ENCODE data around the gene DACT1. TPM values are rescaled to one million over a fixed set of nuclear protein-coding genes. Genes with fewer than 3 reads are reported as not detected.

Gene DACT1
- total RNA-seq, 1 experiment from 2014 or later, result not detected

DNA sequence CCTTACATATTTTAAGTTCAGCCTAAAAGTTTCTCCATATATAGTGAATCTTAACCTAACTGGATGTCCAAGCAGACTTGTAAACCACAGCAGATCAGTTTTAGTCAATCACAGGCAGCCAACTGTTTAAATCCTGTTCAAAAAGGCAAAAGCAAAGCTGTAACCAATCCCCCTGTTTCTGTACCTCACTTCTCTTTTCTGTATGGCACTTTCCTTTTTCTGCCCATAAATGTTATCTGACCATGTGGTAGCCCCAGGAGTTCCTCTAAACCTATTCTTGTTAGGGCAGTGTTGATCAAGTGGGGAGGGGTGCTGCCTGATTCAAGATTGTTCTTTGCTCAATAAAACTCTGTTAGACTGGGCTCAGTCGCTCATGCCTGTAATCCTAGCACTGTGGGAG lies 8.5 kb upstream of the DACT1 start:
- H3K27me3 ChIP-seq (ENCODE audit: insufficient read depth, low read depth), result peaks cover 60% of the 10 kb centered on the region
- H4K20me1 ChIP-seq (ENCODE audit: insufficient read depth), result no peaks in the 10 kb centered on the region
- H2AFZ ChIP-seq, result no peak overlapping the region
- CTCF ChIA-PET, result no interaction called here
- no peaks in the 10 kb centered on the region for H3K79me2 ChIP-seq (ENCODE audit: low read depth)
- intact Hi-C loops (cut with micrococcal nuclease; ENCODE audit: unreplicated experiment), result no loop called here
- no peaks in the 10 kb centered on the region for H3K9me3 ChIP-seq (ENCODE audit: insufficient read depth, low read depth)
- H3K9me2 ChIP-seq (ENCODE audit: insufficient read depth), result no peaks in the 10 kb centered on the region
- DNase-seq, result no peak
- POLR2A ChIA-PET (ENCODE audit: unreplicated experiment), result no interaction called here
- no peak overlapping the region for H3K27ac ChIP-seq
- no peak overlapping the region for H3K4me3 ChIP-seq
- no TSS peak for BruUV-seq (replicated peaks)
- no peaks in the 10 kb centered on the region for H3K36me3 ChIP-seq (ENCODE audit: low read depth)
- TF ChIP-seq EZH2 (IDR thresholded peaks at IDR 0.05; ENCODE audit: low read depth), result no peak
- no peak for TF ChIP-seq CTCF (conservative IDR thresholded peaks at IDR 0.05)
- no peaks in the 10 kb centered on the region for H3F3A ChIP-seq (ENCODE audit: insufficient read depth, low read depth)
- no peak overlapping the region for H3K4me2 ChIP-seq
- no peaks in the 10 kb centered on the region for H3K4me1 ChIP-seq (replicated peaks; ENCODE audit: insufficient read depth)

GRCh38 chr14:58631732-58632131 lies 6.0 kb upstream of the DACT1 start:
- Histone ChIP-seq H2AFZ (no peak overlapping the region), H3K27ac (no peak overlapping the region), H3K4me3 (no peak overlapping the region), H3K79me2 (ENCODE audit: low read depth) (no peaks in the 10 kb centered on the region), H3K27me3 (ENCODE audit: insufficient read depth, low read depth) (peaks cover 68% of the 10 kb centered on the region), H3K4me2 (no peak overlapping the region), H3K9me2 (ENCODE audit: insufficient read depth) (no peaks in the 10 kb centered on the region), H3K9me3 (ENCODE audit: insufficient read depth, low read depth) (no peaks in the 10 kb centered on the region), H3K36me3 (ENCODE audit: low read depth) (no peaks in the 10 kb centered on the region), H4K20me1 (ENCODE audit: insufficient read depth) (no peaks in the 10 kb centered on the region), H3K4me1 (replicated peaks; ENCODE audit: insufficient read depth) (no peaks in the 10 kb centered on the region), H3F3A (ENCODE audit: insufficient read depth, low read depth) (no peaks in the 10 kb centered on the region)
- no peak for TF ChIP-seq EZH2 (IDR thresholded peaks at IDR 0.05; ENCODE audit: low read depth)
- no peak for TF ChIP-seq CTCF (conservative IDR thresholded peaks at IDR 0.05)
- BruUV-seq (replicated peaks), result no TSS peak
- CTCF ChIA-PET, result no interaction called here
- no peak for DNase-seq
- intact Hi-C loops (cut with micrococcal nuclease; ENCODE audit: unreplicated experiment), result no loop called here
- POLR2A ChIA-PET (ENCODE audit: unreplicated experiment), result no interaction called here

DNA sequence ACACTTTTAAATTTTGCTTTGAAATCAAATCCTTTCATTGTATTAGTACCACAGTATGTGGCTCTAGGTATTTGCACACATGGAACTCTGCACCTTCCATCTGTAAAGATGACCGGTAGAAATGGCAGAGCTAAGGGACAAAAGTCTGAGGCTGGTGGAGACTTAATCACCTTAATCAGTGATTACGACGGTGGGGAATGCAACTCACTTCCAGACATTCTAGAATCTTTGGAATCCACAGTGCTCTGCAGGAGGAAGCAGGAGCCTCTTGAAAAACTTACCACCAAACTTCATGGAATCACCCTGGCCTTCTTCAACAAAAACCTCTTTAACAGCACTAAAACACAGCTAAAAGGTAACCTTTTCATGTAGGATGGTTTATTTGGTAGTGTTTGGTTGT lies 3.9 kb upstream of the DACT1 start:
- no peak for TF ChIP-seq CTCF (conservative IDR thresholded peaks at IDR 0.05)
- no peak for TF ChIP-seq EZH2 (IDR thresholded peaks at IDR 0.05; ENCODE audit: low read depth)
- no peak overlapping the region for H3K27ac ChIP-seq
- H3K4me2 ChIP-seq, result no peak overlapping the region
- H2AFZ ChIP-seq, result no peak overlapping the region
- H3K27me3 ChIP-seq (ENCODE audit: insufficient read depth, low read depth), result peaks cover 66% of the 10 kb centered on the region
- H3K36me3 ChIP-seq (ENCODE audit: low read depth), result no peaks in the 10 kb centered on the region
- no peaks in the 10 kb centered on the region for H3K79me2 ChIP-seq (ENCODE audit: low read depth)
- intact Hi-C loops (cut with micrococcal nuclease; ENCODE audit: unreplicated experiment), result no loop called here
- no peak overlapping the region for H3K4me3 ChIP-seq
- ChIA-PET POLR2A (ENCODE audit: unreplicated experiment) (no interaction called here), CTCF (no interaction called here)
- H3K9me2 ChIP-seq (ENCODE audit: insufficient read depth), result no peaks in the 10 kb centered on the region
- BruUV-seq (replicated peaks), result no TSS peak
- no peak for DNase-seq
- no peaks in the 10 kb centered on the region for H3F3A ChIP-seq (ENCODE audit: insufficient read depth, low read depth)
- H3K9me3 ChIP-seq (ENCODE audit: insufficient read depth, low read depth), result no peaks in the 10 kb centered on the region
- H3K4me1 ChIP-seq (replicated peaks; ENCODE audit: insufficient read depth), result no peaks in the 10 kb centered on the region
- no peaks in the 10 kb centered on the region for H4K20me1 ChIP-seq (ENCODE audit: insufficient read depth)

All from PC-9 (cell line).